ENCODE measurements around the gene SRRM3. TPM values are rescaled to one million over a fixed set of nuclear protein-coding genes. Genes with fewer than 3 reads are reported as not detected.
"Not testable (repeated sequence)": the region's sequence is repeated elsewhere in the genome, so short reads cannot be mapped to it uniquely, and the experiment has no call there.

SRRM3 gene
- total RNA-seq, 1 donor from 2014 or later = 16.5 TPM

GRCh38 chr7:76281006-76281705 lies 79.5 kb downstream of the SRRM3 start:
- ATAC-seq (peak; percentile 34), DNase-seq (ENCODE audit: missing footprints) (no peak)
- intact Hi-C loops (cut with DNase I) = loop anchor here (5.0 to 10.0 kb wide), 2 partner anchors 36 to 106 kb away; no protein-coding TSS in a partner anchor

- no peak for DNase-seq (ENCODE audit: missing footprints)
- ATAC-seq = no peak
- intact Hi-C loops (cut with DNase I) = loop anchor here (5.0 to 10.0 kb wide), 2 partner anchors 35 to 107 kb away; no protein-coding TSS in a partner anchor
These were observed 80.1 kb downstream of the SRRM3 start for GRCh38 chr7:76281706-76282343.

- no peak for DNase-seq (ENCODE audit: missing footprints)
- intact Hi-C loops (cut with DNase I) = loop anchor here (5.0 to 10.0 kb wide), 2 partner anchors 35 to 108 kb away; no protein-coding TSS in a partner anchor
- peak; percentile 74 for ATAC-seq
These were observed 80.9 kb downstream of the SRRM3 start for GRCh38 chr7:76282344-76283253.

GRCh38 chr7:76283254-76284159 lies 81.8 kb downstream of the SRRM3 start:
- intact Hi-C loops (cut with DNase I) = loop anchor here (5.0 to 10.0 kb wide), 2 partner anchors 34 to 109 kb away; no protein-coding TSS in a partner anchor
- ATAC-seq = no peak
- DNase-seq (ENCODE audit: missing footprints) = no peak

- ATAC-seq = no peak
- intact Hi-C loops (cut with DNase I) = loop anchor here (10.0 kb wide), 1 partner anchor 111 kb away; no protein-coding TSS in a partner anchor
- DNase-seq (ENCODE audit: missing footprints) = no peak
These were observed 84.1 kb downstream of the SRRM3 start for GRCh38 chr7:76285604-76286374.

- intact Hi-C loops (cut with DNase I) = loop anchor here (10.0 kb wide), 1 partner anchor 112 kb away; no protein-coding TSS in a partner anchor
These were observed 85.2 kb downstream of the SRRM3 start for GRCh38 chr7:76286842-76287403.

GRCh38 chr7:76290847-76291350 lies 89.2 kb downstream of the SRRM3 start:
- not testable (repeated sequence) for ATAC-seq; DNase-seq (ENCODE audit: missing footprints)
- intact Hi-C loops (cut with DNase I) = loop anchor here (1.0 kb wide), 1 partner anchor 23 kb away; no protein-coding TSS in a partner anchor

More at GRCh38 chr7:76286842-76287403, 85.2 kb downstream of the SRRM3 start:
- ATAC-seq = no peak
- DNase-seq (ENCODE audit: missing footprints) = no peak

- DNase-seq (ENCODE audit: missing footprints) = peak; percentile 91
- ATAC-seq = peak; percentile 78
- intact Hi-C loops (cut with DNase I) = loop anchor here (1.0 kb wide), 1 partner anchor 23 kb away; no protein-coding TSS in a partner anchor
These were observed 89.9 kb downstream of the SRRM3 start for GRCh38 chr7:76291351-76292212.

GRCh38 chr7:76292213-76292573 lies 90.5 kb downstream of the SRRM3 start:
- intact Hi-C loops (cut with DNase I) = no loop called here
- peak; percentile 14 for ATAC-seq
- DNase-seq (ENCODE audit: missing footprints) = no peak

- DNase-seq (ENCODE audit: missing footprints); ATAC-seq; intact Hi-C loops (cut with DNase I): not testable (repeated sequence)
These were observed 91.2 kb downstream of the SRRM3 start for GRCh38 chr7:76292911-76293310.

- DNase-seq (ENCODE audit: missing footprints) (no peak), ATAC-seq (no peak)
- intact Hi-C loops (cut with DNase I) = no loop called here
These were observed 91.8 kb downstream of the SRRM3 start for GRCh38 chr7:76293407-76293901.

GRCh38 chr7:76294344-76295024 lies 92.8 kb downstream of the SRRM3 start:
- peak; percentile 97 for DNase-seq (ENCODE audit: missing footprints)
- intact Hi-C loops (cut with DNase I) = no loop called here
- ATAC-seq = peak; percentile 86

- peak; percentile 19 for ATAC-seq
- intact Hi-C loops (cut with DNase I) = no loop called here
- peak; percentile 57 for DNase-seq (ENCODE audit: missing footprints)
These were observed 95.3 kb downstream of the SRRM3 start for GRCh38 chr7:76296743-76297740.
